Spleen (tissue), 7 donors: Measurements from ENCODE around the gene CACNG7.

Source experiments
- CTCF ChIP-seq, 11 experiments: fragments of 200-600 bp in 7 of 11; fragments of 450-650 bp in 4 of 11; sonication (generic) in 4 of 11; IDR thresholded peaks in 8 of 11; conservative IDR thresholded peaks in 3 of 11; 1 replicate in 7 of 11; 2 replicates in 4 of 11; pipeline versions ENCODE4 v1.4.0 to v1.8.0; 2016 to 2021; ENCODE audit warnings: antibody characterized with exemption in 11 of 11, inconsistent platforms in 4 of 11, mild to moderate bottlenecking in 1 of 11
- POLR2A ChIP-seq, 3 donors: fragments of 450-650 bp; IDR thresholded peaks; one replicate each; pipeline ENCODE4 v1.5.1; 2017; ENCODE audit warnings: antibody characterized with exemption in 3 of 3, mild to moderate bottlenecking in 1 of 3
- POLR2AphosphoS5 ChIP-seq, 3 donors: sonication (generic); formaldehyde crosslinking; IDR thresholded peaks; one replicate each; pipeline ENCODE4 v1.5.1; 2017; ENCODE audit warnings: antibody characterized with exemption in 3 of 3
- donor health status: DM: no; HTN: no; CAD: no; lungs with moderate emphysema.
- donor health status: DM: no; HTN: no; CAD: no.
- donor health status: DM: no; HTN: no; CAD: no.

- TF ChIP-seq CTCF (IDR thresholded peaks at IDR 0.05 in 8 of 11, conservative IDR thresholded peaks at IDR 0.05 in 3 of 11) (no peak), POLR2A (IDR thresholded peaks at IDR 0.05) (no peak), POLR2AphosphoS5 (IDR thresholded peaks at IDR 0.05) (no peak)
These were observed 48.5 kb downstream of the CACNG7 start for GRCh38 chr19:53957448-53958167.
